Measurements from ENCODE around the gene CRTC3.

CRTC3 gene

DNA sequence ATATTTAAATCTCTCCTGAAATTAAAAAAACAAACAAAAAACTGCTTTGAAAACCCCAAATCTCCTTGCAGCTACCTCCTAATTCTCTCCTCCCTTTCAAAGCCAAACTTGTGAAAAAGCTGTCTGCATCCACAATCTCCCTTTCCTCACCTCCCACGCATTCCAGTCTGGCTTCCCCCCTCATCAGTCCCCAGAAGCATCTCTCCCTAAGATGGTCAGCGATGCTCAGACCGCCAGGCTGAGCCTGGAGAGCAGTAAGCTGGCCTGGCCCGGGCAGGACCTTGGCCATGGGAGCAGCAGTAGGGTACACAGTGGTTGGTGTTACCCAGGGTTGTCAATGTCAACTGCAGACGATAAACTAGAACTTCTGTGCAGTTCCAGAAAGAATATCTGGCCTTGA lies 154.6 kb downstream of the CRTC3 start:
- TF ChIP-seq, protein P1, sequence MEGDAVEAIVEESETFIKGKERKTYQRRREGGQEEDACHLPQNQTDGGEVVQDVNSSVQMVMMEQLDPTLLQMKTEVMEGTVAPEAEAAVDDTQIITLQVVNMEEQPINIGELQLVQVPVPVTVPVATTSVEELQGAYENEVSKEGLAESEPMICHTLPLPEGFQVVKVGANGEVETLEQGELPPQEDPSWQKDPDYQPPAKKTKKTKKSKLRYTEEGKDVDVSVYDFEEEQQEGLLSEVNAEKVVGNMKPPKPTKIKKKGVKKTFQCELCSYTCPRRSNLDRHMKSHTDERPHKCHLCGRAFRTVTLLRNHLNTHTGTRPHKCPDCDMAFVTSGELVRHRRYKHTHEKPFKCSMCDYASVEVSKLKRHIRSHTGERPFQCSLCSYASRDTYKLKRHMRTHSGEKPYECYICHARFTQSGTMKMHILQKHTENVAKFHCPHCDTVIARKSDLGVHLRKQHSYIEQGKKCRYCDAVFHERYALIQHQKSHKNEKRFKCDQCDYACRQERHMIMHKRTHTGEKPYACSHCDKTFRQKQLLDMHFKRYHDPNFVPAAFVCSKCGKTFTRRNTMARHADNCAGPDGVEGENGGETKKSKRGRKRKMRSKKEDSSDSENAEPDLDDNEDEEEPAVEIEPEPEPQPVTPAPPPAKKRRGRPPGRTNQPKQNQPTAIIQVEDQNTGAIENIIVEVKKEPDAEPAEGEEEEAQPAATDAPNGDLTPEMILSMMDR (IDR thresholded peaks at IDR 0.05): no peak

DNA sequence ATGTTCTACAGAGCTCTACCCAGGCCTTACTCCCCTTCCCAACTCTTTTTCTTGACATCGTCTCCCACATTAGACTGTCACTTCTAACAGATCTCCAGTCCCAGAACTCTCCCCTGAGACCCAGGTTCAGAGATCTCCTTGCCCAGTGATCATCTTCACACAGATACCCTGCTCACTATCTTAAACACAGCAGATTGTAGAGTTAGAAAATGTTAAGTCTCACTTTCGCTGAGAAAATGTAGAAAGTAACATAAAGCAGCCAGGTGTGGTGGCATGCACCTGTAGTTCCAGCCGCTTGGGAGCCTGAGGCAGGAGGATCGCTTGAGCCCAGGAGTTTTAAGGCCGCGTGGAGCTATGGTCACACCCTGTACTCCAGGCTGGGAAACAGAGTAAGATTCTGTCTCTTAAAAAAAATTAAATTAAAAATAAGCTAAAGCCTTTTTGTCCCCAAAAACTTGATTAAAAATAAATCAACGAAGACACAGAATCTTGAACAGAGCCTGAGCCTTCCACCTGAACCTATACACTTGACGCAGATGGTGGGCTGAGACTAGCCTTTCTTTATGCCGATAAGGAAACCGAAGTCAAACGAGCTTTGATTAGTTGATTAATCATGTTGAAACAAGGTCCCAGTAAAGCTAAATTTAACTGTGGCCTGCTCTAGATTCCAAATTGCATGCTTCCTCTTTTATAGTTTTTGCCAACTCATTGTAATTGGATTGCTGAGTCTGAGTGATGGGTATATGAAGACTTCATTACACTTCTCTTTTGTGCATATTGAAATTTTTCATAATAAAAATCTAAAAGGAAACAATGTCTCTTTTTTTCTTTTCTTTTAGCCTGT lies 156.1 kb downstream of the CRTC3 start:
- TF ChIP-seq, protein P1 (IDR thresholded peaks at IDR 0.05): no peak

DNA sequence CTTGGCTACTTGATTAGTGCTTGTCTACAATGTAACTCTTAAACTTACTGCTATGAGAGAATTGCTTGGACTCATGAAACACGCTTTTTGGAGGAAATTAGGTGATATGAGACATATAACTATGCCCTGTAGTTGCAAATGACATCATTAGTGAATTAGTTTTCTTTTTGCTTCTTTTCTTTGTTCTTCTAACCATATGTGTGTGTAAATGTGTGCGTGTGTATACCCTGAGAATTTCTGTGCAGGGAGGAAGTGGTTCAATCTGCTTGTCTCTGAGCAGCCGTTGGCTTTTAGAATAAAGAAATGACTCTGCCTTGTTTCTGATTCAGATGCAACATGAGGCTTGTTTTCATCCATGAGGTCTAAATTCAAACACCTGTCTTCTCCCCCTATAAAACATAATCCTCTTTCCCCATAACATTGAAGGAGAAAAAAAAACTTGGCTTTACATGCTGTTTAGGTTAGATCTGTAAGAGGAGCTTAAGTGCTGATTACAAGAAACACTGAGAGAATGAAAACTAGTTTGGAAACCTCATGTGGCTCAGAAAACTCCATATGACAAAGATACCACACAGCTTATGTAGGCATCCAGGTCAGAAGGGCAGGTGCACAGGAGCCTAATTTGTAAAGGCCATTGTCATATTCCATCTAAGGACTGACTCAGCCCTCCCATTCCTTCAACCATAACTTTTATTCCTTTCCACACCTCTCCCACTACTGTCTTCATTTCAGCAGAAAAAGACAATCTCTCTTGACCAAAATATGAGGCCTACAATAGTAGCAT lies 156.9 kb downstream of the CRTC3 start:
- TF ChIP-seq, protein P1 (IDR thresholded peaks at IDR 0.05): no peak

DNA sequence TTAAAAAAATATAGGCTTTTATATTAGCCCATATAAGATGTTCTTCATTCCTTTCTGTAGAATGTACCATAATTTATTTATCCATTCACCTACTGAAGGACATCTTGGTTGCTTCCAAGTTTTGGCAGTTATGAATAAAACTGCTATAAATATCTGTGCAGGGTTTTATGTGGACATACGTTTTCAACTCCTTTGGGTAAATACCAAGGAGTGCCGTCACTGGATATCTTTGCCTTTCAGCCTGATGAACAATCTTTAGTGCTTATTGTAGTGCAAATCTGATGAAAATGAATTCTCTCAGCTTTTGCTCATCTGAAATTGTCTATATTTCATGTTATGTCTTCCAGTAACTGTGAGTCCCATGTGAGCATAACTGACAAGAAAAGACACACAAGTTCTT lies 160.9 kb downstream of the CRTC3 start:
- TF ChIP-seq, protein P1 (IDR thresholded peaks at IDR 0.05): no peak

DNA sequence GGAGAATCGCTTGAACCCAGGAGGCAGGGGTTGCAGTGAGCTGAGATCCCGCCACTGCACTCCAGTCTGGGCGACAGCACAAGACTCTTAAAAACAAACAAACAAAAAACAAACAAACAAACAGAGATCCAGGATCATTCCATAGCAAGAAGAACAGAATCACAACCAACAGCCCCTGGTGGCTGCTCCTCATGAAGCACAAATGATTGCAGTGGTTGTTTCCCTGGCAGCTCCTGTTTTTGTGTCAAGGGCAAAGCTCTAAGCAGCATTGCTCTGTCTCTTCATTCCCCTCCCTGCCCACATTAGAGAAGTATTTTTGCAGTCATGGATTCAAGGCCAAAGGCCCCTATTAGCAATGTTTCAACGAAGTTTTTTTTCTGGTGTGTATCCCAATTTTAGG lies 161.6 kb downstream of the CRTC3 start:
- TF ChIP-seq, protein P1 (IDR thresholded peaks at IDR 0.05): no peak

DNA sequence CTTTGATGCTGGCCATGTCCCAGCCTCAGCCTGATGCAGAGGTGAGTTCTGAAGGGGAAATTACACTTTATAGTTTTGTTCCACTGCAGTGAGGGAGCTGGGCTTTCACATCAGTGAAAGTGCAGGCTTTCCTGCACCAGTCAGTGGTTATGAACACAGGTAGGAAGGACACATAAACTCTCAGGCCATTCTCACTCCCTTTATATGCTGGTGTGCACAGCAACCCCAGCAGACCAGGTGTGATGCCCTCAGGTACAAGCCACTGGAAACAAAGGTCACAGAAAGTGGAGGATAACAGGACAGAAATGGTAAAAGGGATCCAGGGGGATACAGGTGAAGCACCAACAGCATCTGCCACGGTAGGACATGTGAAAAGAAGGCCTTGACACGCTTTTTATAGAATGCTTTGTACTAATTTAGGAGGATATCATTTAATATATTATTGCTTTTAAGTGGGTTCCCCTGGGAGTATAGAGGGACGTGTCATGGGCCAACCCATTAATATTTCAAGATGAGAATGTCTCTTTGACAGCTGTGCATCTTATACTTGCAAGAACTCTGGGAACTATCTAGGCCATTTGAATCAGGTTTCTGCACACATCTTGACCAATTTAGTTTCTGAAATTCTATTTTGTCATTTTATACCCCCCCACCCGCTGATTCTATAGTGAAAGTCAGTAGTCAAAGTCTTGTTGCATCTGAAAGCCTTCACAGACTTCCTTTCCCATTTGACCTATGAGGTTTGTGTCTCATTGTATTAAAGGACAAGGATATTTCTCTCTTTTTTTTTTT lies 162.5 kb downstream of the CRTC3 start:
- TF ChIP-seq, protein P1 (IDR thresholded peaks at IDR 0.05): no peak

Data from LNCAP (cell line).